Measurements from ENCODE around the gene GRIA2.

The GRIA2 gene

DNA sequence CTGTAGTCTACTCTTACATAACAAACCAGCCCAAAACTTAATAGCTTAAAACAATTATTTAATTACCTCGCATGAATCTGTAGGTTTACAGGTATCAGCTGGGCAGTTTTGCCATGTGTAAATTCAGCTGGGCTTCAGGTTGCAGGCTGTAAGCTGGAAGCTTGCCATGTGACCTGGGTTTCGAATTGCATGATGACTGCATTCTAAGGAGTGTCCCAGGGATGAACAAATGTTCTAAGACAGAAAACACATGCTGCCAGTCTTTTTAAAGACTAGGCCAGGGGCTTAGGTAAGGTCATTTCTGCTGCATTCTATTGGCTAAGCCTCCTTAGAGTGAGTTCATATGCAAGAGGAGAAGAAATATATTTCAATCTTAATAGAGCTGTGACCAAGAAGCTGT lies 44.8 kb downstream of the GRIA2 start:
- no peak for DNase-seq (ENCODE audit: low read depth)

DNA sequence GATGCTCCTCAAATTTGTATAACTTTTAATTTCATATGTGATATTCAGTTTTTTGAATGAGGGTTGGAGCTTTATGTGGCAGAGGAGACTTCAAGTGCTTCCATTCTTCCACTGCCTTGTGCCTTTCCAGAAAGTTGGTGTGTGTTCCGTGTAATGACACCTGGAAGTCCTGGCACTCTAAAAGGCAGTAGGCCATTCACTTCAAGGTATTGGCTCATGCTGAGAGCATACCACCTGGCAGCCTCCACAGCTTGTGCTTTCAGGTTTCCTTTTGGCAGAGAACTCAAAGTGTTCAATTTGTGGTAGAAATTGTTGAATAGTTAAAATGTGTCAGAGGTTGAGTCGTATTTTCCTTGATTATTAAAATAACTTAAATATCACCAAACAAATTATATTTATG lies 49.6 kb downstream of the GRIA2 start:
- no peak for DNase-seq (ENCODE audit: low read depth)

DNA sequence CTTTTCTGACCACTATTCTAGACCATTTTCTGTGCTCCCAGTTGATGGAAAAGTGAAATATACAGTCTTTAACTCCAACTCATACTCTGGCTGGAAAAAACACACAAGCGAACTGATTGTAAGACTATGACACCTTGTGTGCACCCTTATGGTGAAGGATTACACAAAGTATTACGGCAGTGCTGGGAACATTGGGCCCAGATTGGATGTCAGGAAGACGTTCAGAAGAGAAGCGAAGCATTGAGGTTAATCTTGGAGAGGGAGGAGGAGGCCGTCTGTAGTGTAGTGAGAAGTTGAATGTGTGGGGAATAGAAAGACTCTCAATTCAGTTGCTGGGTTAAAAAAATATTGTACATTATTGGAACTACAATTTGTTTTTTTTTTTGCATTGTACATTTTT lies 50.0 kb downstream of the GRIA2 start:
- DNase-seq (ENCODE audit: low read depth): no peak

DNA sequence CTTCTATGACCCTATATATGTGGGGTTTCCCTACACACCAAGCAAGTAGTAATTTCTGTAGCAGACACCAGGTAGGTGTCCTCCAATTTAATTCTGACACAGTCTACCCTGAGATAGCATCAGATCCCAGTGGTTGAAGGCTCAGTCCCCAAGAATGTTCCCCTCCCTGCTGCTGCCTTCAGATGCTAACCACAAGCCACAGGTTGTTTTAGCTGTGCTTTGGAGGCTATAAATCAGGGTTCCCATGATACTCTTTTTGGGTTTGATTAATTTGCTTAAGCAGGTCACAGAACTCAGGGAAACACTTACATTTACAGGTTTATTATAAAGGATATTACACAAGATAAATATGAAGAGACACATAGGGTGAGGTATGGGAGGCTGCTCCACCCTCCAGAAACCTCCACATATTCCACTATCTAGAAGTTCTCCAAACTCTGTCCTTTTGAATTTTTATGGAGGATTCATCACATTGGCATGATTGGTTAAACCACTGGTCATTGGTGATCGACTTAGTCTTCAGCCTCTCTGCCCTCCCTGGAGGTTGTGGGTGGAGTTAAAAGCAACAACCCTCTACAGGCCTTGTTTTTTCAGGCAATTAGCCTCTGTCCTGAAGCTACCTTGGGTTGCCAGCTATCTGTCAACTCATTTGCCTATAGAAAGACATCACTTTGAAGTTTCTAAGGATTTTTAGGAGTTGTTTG lies 50.8 kb downstream of the GRIA2 start:
- no peak for DNase-seq (ENCODE audit: low read depth)

DNA sequence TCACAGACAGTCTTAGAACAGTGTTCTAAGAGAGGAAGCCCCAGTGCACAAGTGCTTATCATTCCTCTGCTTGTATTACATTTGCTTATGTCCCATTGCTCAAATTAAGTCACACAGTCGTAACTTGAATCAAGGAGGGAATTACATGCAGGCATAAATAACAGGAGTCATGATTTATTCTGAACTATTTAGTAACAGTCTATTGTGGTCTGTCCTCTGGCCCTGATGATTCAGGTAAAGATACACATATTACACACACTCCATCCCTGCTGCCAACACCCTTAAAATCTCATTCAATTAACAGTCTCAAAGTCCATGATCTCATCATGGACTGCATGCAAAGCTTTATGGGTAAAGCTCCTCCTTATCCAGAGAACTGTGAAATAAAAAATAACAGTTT lies 60.1 kb downstream of the GRIA2 start:
- no peak for DNase-seq (ENCODE audit: low read depth)

DNA sequence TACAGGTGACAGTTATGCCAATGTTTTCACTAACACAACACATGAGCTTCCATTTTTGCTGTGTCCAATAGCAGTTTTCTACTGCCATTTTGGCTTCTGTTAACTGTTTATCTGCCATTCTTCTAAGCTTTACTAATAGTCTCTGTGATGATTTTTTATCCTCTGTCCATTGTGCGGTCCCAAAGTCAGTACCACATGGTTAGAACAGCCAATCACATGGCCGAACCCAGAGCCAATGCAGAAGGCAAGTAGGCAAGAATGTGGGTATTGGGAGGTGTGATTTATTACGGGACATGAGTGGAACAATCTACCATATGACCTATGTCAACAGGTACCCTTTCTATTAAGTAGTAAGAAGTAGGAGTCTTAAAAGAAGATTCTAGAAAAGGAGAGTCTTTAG lies 61.5 kb downstream of the GRIA2 start:
- no peak for DNase-seq (ENCODE audit: low read depth)

DNA sequence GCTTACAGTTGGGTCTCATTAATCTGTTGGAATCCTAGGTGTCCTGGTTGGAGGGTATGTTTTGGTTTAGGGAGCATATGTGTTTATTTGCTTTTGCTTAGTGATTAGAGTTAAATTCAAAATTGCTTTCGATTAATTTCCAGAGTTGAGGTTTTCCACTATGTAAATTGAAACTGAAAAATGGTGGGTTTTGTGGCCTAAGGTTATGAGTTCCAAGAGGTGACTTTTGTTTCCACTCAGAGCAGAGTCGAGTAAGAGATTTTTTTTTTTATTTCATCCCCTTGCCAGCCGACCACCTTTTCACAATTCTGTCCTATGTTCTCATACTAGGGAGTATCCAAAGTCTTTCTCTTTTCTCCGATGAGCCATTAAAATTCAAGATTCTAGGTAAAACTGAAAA lies 66.9 kb downstream of the GRIA2 start:
- DNase-seq (ENCODE audit: low read depth): no peak

DNA sequence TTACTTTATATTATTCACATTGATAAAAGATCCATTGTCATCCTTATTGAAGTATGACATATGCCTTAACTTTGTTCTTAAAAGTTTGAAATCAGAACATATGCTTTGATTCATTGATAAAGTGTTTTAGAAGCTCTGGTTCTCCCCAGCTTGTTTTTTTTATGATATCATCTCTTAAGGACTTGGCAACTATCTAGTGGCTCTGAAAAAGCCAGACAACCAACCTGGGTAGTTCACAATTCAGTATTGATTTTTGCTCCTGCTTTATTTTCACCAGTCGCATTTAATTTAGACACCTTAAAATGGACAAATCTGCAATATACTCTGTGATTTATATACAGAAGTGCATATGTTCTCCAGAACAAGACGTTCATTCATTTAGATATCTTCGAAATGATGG lies 70.1 kb downstream of the GRIA2 start:
- DNase-seq (ENCODE audit: low read depth): no peak

DNA sequence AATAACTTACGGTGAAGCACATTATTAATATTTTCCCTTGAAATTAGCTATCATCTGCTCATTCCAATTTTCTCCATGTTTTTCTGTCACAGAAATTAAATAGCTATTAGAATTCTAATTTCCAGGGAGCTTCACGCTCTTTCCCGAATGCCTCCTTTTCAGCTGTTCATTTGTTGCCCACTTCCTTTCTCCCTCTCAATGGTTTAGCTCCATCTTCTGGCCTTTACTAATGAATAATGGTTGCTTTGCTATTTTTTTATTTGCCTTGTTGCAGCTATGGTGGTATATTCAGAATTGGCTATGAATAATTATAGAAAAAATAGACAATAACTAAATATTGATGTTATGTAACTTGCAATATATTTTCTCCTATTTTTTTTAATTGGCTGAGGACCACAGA lies 70.5 kb downstream of the GRIA2 start:
- no peak for DNase-seq (ENCODE audit: low read depth)

DNA sequence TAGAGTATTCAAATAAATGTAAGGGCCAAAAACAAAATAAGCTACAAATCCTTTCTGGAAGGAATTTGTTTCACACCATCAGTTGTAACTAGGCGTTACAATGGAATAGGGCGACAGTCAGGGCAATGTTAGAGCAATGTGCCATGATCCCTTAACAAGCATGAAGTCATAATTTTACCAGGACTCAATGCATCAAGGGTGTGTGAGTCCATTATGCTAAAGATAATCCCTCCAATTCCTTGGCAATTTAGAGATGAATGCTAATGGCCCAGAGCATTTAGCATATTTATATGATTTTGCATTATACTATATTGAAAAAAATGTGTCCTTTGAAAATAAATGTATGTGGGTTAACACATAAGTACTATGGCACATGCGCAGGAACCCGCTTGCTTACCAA lies 73.1 kb downstream of the GRIA2 start:
- DNase-seq (ENCODE audit: low read depth): no peak

DNA sequence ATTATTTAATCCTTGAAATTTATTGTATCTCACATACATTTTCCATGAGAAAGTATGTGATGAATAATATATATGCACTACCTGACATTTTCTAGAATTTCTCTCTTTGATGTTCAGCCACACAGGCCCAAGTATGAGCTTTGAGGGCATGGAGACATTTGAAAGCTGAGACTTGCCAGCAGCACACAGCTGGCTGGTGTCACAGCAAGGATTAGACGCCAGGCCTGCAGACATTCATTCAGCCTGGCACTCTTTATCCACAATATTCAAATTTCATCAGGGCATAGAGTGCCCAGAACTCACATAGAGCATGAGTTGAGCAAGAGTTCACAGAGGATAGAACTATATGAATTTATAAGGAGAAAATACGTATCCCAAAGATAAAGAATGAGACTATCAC lies 74.0 kb downstream of the GRIA2 start:
- no peak for DNase-seq (ENCODE audit: low read depth)

DNA sequence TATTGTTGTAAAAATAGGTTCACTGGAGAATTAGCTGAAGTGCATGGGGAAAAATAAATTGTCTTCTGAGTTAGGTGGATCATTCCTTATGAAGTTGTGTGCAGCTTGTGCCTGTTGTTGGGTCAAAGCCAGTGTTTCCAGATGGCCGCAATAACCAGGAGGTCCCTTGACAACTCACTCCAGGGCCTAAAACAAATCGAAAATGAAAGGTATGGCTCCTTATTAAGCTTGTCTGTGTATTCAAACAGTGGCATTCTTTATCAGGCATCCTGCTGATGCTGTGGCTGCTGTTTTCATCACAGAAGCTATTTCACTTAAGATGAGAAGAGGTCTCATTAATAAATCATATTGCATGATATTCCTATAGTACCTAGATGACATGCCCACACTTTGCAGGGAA lies 80.2 kb downstream of the GRIA2 start:
- no peak for DNase-seq (ENCODE audit: low read depth)

DNA sequence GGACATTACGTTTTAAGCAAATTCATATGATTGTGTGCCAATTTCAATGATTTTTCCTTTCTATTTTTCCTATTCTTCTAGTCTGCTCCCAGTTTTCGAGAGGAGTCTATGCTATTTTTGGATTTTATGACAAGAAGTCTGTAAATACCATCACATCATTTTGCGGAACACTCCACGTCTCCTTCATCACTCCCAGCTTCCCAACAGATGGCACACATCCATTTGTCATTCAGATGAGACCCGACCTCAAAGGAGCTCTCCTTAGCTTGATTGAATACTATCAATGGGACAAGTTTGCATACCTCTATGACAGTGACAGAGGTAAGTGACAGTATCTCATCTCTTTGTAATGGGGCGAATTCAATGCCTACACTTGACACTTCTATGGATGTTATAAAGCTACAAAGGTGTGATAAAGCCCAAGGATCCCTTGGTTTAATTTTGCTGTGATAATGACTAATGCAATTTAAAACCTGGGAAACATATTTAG lies 83.0 kb downstream of the GRIA2 start:
- DNase-seq (ENCODE audit: low read depth): no peak

DNA sequence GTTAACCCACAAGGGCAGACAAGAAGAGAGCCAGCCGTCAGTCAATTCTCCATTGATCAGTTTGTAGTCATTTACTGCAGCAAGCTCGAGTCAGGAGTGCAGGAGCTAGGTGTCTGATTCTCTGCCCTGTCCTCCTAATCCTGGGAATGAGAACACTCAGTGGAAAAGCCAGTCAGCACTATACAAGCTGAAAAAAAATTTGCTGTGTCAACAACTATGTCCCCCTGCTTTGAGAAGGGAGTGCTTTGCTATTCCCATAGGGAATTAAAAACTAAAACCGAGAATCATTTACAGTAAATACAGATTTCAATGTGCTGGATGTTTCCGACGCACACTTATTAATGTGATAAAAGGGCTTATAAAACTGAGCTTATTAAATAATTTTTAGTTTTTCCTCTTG lies 84.2 kb downstream of the GRIA2 start:
- DNase-seq (ENCODE audit: low read depth): no peak

DNA sequence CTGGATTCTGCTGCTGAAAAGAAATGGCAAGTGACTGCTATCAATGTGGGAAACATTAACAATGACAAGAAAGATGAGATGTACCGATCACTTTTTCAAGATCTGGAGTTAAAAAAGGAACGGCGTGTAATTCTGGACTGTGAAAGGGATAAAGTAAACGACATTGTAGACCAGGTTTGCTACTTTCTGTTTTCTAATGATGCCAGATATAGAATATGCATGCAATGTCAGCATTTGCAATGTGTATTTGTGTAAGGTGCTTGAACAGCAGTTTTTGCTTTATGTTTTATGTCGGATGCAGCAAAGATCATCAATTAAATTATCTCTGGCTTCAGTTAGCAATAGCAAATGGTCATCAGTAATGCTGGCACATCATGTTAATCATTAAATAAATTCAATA lies 92.2 kb downstream of the GRIA2 start:
- DNase-seq (ENCODE audit: low read depth): no peak

DNA sequence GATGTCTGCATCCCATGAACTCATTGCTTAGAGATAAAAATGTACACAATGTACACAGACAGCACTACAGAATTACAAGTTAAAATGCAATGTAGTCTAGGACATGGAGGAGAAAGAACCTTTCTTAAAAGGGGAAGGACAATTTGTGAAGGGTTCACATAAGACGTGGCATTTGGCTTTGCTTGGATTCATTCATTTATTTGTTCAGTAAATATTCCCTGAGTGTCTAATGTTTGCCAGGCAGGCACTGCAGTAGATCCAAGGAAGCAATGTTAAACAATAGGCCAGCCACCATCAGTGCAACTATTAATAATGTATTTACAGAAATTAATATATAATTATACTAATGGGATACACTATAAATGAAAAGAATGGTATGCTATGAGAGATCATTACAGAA lies 94.4 kb downstream of the GRIA2 start:
- no peak for DNase-seq (ENCODE audit: low read depth)

DNA sequence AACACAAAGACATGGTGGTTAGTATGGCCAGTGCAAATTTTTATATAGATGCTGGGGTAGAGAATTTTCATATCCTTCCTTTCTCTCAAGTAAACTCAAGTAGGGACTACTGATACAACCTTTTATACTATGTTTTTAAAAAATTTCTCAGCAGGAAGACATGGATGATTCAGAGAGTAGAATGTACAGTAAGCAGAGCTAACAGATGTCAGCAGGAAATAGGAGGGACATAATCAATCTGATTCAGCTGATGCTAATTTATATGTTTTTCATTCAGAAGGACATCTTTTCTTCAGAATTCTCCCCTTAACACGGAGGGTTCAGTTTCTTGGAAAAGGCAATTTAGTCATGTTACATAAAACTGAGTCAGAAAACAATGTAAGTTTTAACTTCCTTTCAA lies 95.4 kb downstream of the GRIA2 start:
- no peak for DNase-seq (ENCODE audit: low read depth)

DNA sequence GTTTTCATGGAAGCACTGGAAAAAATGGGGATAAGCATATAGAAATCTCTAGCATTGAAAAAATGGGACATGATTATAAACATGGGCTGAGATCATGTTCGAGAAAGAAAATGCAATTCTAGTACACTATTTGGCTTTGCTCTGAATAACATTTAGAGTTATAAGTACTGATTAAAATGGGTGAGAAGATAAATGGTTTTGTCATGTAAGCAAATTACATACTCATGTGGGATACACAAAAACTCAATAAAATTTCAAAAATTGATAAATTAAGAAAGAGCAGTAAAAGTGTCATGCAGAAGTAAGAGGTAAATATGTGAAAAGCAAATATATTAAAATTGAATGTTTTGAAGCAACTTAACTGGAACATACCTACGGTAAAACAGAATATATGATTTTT lies 99.6 kb downstream of the GRIA2 start:
- DNase-seq (ENCODE audit: low read depth): no peak

DNA sequence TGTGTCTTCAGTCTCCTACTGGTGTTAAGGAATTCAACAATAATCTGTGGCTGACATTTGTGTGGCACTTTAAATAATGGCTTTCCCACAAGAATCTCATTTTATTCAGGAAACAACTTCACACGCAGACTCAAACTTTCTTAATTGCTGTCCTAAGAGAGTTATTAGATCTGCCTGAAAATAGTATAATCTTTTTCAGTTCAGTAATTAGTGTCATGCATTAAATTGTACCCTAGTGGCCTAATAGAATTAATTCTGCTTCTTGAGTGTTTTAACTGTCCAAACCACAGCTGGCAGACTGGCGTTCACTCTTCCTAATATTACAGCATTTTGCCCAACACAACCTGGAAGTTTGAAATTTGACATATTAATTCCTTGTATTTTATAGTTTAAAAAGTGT lies 107.1 kb downstream of the GRIA2 start:
- DNase-seq (ENCODE audit: low read depth): no peak

DNA sequence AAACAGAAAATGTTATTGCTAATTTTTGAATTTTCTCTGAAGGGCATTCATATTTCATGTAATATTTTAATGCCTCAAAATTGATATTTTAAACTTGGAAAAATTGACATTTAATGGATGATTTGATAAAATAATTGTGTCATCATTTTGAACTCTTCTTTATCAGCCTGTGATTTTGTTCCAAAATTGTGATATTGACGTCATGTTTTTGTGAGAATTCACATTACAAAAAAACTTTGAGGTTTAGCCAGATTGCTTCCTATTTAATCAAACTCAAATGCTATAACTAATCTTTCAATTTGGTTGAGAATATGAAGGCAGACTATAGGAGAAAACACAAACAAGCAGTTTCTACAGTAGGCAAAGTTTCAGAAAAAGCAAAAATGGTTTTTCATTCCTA lies 137.4 kb downstream of the GRIA2 start:
- no peak for DNase-seq (ENCODE audit: low read depth)

DNA sequence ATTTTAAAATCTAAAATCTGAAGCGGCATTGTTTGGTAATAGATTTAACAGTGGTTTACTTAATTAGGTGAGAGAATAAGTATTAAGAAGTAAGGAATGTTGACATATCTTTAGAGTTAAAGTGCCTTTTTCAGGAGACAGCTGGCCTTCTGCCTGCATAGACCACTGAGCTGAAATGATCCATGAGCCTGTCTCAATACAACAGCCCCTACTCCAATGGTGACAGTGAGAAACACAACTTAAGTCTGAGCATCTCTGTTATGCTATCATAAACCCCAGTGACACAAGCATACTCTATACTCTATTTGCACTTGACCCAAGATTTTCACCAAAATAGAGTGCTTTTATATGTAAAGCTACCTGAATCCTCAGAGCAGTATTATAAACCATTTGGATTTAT lies 137.9 kb downstream of the GRIA2 start:
- no peak for DNase-seq (ENCODE audit: low read depth)

DNA sequence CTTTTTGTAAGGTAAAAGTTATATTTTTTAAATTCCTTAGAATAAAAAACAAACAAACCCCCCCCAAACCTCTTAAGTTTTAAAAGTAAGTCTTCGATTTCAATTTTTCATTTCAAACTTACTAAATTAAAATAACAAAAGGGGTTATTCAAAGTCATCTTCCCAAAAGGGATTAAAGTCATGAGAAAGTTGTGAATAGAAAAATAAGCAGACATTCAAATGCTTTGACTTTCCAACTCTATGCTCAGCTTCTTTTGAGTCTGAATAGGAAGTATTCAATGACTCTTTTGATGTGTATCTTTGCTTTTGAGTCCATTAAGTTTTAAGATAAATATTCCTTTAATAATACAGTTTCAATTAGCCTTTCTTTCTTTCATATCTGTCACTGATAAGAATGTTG lies 138.3 kb downstream of the GRIA2 start:
- DNase-seq (ENCODE audit: low read depth): no peak

DNA sequence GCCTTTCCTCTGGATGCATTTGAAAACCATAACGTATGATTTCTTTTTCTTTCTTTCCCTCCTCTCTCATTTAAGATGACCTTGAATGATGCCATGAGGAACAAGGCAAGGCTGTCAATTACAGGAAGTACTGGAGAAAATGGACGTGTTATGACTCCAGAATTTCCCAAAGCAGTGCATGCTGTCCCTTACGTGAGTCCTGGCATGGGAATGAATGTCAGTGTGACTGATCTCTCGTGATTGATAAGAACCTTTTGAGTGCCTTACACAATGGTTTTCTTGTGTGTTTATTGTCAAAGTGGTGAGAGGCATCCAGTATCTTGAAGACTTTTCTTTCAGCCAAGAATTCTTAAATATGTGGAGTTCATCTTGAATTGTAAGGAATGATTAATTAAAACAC lies 142.8 kb downstream of the GRIA2 start:
- DNase-seq (ENCODE audit: low read depth): no peak

DNA sequence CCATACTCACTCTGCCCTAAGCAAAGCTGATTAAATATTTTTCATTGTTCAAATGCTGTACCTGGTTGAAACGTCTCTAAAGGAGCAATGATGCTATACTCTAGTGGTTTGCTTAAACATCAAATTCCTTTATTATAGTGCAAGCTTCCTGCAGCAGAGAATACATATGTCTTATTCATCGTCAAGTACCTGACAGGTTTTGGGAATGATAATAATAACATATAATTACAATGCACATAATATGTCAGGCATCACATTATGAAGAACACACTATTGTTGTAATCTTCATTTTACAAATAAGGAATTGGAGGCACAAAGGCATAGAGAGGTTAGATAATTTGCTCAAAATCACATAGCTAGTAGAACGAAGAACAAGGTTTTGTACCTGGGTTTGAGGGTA lies 151.6 kb downstream of the GRIA2 start:
- no peak for DNase-seq (ENCODE audit: low read depth)

DNA sequence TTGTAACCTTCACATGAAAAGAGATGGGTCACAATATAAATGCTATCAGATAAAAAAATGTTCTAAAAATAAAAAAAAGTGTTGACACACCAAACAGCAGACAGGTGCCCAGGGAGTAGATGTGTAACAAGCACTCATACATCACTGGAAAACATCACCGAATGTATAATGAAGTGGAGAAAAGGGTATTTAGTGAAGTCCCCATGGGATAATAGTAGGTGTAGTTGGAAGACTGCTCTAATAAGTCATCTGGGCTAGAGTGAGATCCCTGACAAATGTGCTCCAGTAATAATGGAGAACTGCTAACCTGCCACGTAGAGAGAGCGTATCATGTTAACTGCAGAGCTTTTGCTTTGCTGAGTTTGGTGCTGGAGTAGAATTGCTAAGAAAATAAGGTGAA lies 152.0 kb downstream of the GRIA2 start:
- no peak for DNase-seq (ENCODE audit: low read depth)

Data from activated gamma-delta T cell treated with anti-CD3 and anti-CD28 coated beads, Interleukin-2, amount 50 U/mL, for 16 hours (primary cell).